ENCODE data around the gene JAK1.

DNA sequence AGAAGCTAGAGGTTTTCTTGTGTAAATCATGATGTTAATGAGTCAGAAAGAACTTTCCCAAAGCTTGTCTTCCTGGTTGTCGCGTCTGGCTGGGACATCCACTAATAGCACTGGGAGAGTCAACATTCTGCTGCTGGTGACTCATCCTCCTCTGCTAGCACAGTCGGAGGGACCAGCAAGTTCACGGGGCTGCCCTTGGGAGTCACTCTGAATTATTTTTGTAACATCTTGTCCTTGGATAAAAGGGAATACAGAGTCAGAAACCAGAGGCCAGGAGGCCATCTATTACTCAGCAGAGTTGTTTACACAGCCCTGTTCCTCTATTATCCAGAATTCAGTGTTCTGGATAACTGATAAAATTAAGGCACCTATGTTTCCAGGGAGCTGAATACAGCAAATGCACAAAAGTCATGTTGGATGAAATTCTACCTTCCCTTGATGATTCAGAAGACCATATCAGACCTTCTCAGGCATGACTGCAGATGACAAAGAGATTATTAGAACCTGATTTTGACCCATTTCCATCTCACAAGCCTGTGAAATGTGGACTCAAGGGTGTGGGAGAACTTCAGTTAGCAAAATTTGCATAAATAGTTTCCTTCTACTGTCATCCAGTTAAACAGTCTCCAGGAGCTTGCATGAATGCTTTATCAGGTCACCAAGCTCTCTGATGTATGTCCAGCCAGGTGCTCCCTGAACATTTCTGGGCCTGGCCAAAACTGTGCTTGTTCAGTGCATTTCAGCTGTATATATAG, 68.1 kb downstream of the JAK1 start:
- TF ChIP-seq, protein P1, sequence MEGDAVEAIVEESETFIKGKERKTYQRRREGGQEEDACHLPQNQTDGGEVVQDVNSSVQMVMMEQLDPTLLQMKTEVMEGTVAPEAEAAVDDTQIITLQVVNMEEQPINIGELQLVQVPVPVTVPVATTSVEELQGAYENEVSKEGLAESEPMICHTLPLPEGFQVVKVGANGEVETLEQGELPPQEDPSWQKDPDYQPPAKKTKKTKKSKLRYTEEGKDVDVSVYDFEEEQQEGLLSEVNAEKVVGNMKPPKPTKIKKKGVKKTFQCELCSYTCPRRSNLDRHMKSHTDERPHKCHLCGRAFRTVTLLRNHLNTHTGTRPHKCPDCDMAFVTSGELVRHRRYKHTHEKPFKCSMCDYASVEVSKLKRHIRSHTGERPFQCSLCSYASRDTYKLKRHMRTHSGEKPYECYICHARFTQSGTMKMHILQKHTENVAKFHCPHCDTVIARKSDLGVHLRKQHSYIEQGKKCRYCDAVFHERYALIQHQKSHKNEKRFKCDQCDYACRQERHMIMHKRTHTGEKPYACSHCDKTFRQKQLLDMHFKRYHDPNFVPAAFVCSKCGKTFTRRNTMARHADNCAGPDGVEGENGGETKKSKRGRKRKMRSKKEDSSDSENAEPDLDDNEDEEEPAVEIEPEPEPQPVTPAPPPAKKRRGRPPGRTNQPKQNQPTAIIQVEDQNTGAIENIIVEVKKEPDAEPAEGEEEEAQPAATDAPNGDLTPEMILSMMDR (IDR thresholded peaks at IDR 0.05) = no peak
- TF ChIP-seq EP300 (IDR thresholded peaks at IDR 0.05) (peak in 2 of 4 donors; percentile 40 to 66), POLR2A (IDR thresholded peaks at IDR 0.05) (no peak), POLR2AphosphoS5 (IDR thresholded peaks at IDR 0.05) (peak; percentile 30 to 76 (median 38))

Data from sigmoid colon (tissue), 4 donors.